Type B pancreatic cell (in vitro differentiated cells): ENCODE measurements around the gene DLG5. TPM values are rescaled to one million over a fixed set of nuclear protein-coding genes. Genes with fewer than 3 reads are reported as not detected.

Source experiments
- DNase-seq: peaks from one replicate; pipeline ENCODE4 v3.0.0; 2021; ENCODE audit warnings: mixed read lengths; ENCODE audit not compliant: unreplicated experiment; ENCODE audit errors: extremely low spot score
- H3K27ac Mint-ChIP-seq: 2 replicates; pipeline ENCODE4 v1.8.0; 2021; ENCODE audit warnings: mild to moderate bottlenecking, mixed read lengths
- H3K27me3 Mint-ChIP-seq: 2 replicates; pipeline ENCODE4 v1.8.0; 2021; ENCODE audit warnings: mixed read lengths
- H3K36me3 Mint-ChIP-seq: 2 replicates; pipeline ENCODE4 v1.8.0; 2021; ENCODE audit warnings: mixed read lengths
- H3K4me1 Mint-ChIP-seq: one replicate; pipeline ENCODE4 v1.8.0; 2021; ENCODE audit warnings: mixed read lengths; ENCODE audit not compliant: unreplicated experiment
- H3K4me3 Mint-ChIP-seq: 2 replicates; pipeline ENCODE4 v1.8.0; 2021; ENCODE audit warnings: mild to moderate bottlenecking, mixed read lengths
- H3K9me3 Mint-ChIP-seq: 2 replicates; pipeline ENCODE4 v1.8.0; 2021; ENCODE audit warnings: mixed read lengths
- total RNA-seq: library from RNA; stranded (reverse); gene quantifications from 2 replicates; pipeline ENCODE4 v1.2.1, GENCODE V29; 2021; ENCODE audit warnings: low replicate concordance
- TF ChIP-seq, protein P1 (sequence below): fragments of 200-600 bp; sonication (generic); conservative IDR thresholded peaks from 2 replicates; pipeline ENCODE4 v1.5.0; 2021; ENCODE audit warnings: antibody characterized with exemption, mild to moderate bottlenecking

DLG5 gene
- total RNA-seq, 1 donor from 2014 or later, result 80.0 TPM

DNA sequence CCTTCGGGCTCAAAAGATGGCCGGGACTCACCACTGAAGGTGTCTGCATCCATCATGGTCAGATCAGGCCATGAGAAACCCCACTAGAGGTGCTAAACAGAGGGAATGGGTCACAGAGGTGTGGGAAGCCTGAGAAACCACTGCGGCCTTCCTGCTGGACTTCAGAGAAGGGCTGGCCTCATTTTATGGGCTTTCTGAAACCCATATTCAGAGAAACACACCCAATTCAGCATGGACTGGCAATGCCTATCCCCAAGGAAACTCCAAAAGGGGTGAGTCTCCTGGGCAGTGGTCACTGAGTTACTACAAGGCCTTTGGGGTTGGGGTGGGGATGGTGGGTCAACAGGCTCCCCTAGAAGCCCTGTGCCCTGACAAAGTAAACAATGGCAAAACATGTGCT, 58.0 kb downstream of the DLG5 start:
- no peaks in the 10 kb centered on the region for H3K9me3 Mint-ChIP-seq
- no peak overlapping the region for H3K27ac Mint-ChIP-seq
- H3K4me3 Mint-ChIP-seq, result no peak overlapping the region
- H3K27me3 Mint-ChIP-seq, result no peaks in the 10 kb centered on the region
- peaks cover 14% of the 10 kb centered on the region for H3K36me3 Mint-ChIP-seq
- TF ChIP-seq, protein P1, sequence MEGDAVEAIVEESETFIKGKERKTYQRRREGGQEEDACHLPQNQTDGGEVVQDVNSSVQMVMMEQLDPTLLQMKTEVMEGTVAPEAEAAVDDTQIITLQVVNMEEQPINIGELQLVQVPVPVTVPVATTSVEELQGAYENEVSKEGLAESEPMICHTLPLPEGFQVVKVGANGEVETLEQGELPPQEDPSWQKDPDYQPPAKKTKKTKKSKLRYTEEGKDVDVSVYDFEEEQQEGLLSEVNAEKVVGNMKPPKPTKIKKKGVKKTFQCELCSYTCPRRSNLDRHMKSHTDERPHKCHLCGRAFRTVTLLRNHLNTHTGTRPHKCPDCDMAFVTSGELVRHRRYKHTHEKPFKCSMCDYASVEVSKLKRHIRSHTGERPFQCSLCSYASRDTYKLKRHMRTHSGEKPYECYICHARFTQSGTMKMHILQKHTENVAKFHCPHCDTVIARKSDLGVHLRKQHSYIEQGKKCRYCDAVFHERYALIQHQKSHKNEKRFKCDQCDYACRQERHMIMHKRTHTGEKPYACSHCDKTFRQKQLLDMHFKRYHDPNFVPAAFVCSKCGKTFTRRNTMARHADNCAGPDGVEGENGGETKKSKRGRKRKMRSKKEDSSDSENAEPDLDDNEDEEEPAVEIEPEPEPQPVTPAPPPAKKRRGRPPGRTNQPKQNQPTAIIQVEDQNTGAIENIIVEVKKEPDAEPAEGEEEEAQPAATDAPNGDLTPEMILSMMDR, result no peak
- H3K4me1 Mint-ChIP-seq, result peaks cover 67% of the 10 kb centered on the region
- no peak for DNase-seq

DNA sequence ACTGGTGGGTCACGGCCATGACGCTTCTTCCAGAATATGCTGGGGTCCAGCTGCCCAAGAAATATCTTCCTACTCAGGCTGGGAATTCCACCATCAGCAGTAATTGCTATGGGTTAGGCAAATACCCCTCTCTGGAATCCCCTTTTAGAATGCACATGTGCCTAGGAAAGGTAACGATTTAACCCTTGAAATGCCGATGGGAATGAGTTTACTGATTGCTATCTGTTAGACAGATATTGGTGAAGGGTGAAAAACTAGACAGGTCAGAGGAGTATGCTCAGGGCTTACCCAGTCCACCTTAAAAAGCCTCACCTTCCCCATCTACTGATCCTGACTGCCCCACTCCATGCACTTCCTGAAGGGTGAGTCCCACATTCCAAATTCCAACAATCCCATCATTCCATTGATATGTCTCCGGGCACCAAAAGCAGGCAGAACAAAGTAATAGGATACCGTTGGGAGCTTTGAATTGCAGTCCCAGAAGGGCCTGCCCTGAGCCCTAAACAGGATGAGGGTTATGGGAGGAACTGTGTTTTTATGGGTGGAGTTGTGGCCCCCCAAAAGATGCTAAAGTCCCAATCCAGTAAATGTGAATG, 59.3 kb downstream of the DLG5 start:
- DNase-seq, result no peak
- Mint-ChIP-seq H3K36me3 (peaks cover 19% of the 10 kb centered on the region), H3K27ac (no peak overlapping the region), H3K4me3 (no peak overlapping the region), H3K4me1 (peaks cover 63% of the 10 kb centered on the region), H3K9me3 (no peaks in the 10 kb centered on the region), H3K27me3 (no peaks in the 10 kb centered on the region)
- TF ChIP-seq, protein P1, result no peak

DNA sequence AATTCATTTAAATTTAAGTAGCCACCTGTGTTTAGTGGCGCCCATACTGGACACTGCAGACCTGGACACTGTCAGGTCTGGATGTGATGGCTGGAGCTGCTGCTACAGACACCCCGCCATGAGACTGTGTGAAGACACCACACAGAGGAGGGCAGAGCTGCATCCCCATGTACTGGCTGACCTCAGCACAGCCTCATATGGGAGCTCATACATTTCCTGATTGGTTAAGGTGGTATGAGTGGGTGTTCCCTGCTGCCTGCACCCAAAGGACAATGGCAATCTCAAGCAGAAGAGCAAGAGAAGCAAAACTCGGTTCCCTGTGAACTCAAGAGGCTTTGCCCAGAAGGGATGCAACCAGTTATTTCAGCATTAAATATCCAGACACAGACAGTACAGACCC, 60.0 kb downstream of the DLG5 start:
- Mint-ChIP-seq H3K9me3 (no peaks in the 10 kb centered on the region), H3K27ac (no peak overlapping the region), H3K4me3 (no peak overlapping the region), H3K27me3 (no peaks in the 10 kb centered on the region), H3K36me3 (peaks cover 21% of the 10 kb centered on the region), H3K4me1 (peaks cover 63% of the 10 kb centered on the region)
- no peak for DNase-seq
- TF ChIP-seq, protein P1, result no peak

DNA sequence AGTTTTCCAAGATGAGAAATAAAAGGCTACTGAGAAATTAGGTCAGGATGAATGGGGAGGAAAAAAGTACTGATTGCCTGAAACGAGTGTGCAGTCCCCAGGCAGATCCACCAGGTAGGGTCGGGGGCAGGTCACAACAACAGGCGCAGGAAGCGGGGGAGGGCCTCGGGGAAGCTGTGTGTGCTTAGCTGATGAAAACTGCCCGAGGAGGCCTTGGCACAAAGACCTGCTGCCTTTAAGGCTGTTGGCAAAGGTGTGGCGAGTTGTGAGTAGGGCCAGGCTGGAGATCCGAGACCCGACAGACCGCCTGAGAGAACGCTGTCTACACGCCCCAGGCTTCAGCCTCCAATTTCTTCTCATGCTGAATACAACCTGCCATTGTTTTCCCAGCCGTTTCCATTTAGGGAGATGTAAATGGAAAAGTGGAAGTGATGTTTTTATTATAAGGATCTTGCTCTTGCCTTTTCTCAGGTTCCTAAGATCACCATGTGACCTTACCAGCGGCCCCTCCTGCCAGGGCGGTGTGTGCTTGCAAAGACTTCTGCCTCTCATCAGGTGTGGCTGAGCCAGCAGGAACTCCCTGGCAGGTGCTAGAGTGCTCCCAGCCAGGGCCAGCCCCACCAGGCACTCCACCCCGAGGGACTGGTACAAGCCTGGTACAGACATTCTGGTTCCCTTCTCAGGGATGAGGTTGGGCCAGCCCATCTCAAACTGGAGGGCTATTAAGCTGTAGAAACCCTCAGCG, 60.8 kb downstream of the DLG5 start:
- H3K9me3 Mint-ChIP-seq, result no peaks in the 10 kb centered on the region

DNA sequence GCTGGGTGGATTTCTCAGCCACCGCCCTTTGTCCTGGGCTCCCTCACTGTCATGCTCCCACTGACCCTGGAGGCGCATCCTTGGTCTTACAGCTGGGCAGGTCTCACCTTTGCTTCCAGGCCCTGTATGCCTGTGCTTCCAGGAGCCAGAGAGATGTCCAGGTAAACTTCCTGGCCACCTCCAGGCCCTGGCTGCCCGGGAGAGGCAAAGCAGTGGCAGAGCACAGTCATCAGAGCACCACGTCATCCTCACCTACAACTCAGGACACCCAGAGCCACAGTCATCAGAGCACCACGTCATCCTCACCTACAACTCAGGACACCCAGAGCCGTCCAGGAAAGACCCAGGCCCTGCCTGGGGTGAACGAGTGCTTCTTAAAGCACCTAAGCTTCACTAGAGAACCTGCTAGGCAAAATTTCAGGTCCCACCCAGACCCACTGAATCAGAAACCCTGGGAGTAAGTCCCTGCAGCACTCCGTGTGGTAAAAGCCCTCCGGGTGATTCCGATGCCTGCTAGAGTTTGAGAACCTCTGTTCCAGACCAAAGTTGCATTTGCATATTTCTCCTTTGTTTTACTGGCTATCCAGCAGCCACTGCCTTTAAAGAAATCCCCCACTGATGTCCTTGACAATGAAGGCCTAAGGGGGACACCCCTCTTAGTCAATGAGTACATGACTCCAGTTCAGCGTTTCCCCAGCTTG, 62.3 kb downstream of the DLG5 start:
- H3K4me1 Mint-ChIP-seq, result peaks cover 56% of the 10 kb centered on the region
- H3K9me3 Mint-ChIP-seq, result no peaks in the 10 kb centered on the region
- TF ChIP-seq, protein P1, result no peak
- H3K4me3 Mint-ChIP-seq, result no peak overlapping the region
- H3K27me3 Mint-ChIP-seq, result no peaks in the 10 kb centered on the region
- H3K27ac Mint-ChIP-seq, result no peak overlapping the region
- H3K36me3 Mint-ChIP-seq, result peaks cover 23% of the 10 kb centered on the region
- DNase-seq, result no peak

More for the DNA sequence above, 60.8 kb downstream of the DLG5 start:
- Mint-ChIP-seq H3K4me3 (peak overlapping the region; percentile 51), H3K4me1 (peaks cover 60% of the 10 kb centered on the region), H3K27me3 (no peaks in the 10 kb centered on the region), H3K36me3 (peaks cover 21% of the 10 kb centered on the region), H3K27ac (peak overlapping the region; percentile 26)
- DNase-seq, result no peak
- TF ChIP-seq, protein P1, result no peak
